HCT116 (cell line): ENCODE measurements around the gene BMP2K. TPM values are rescaled to one million over a fixed set of nuclear protein-coding genes. Genes with fewer than 3 reads are reported as not detected.

Experiments
- ATAC-seq: fragments of 200-7000 bp; cut with Tn5 transposase; 2 replicates; pipeline ENCODE4 v1.9.1; 2020; ENCODE audit warnings: mild to moderate bottlenecking, moderate library complexity
- BruUV-seq: library from RNA; stranded (reverse); fragments of 400-500 nt; replicated peaks from 2 replicates; lab custom pipeline; 2021; lab: Mats Ljungman, UMichigan
- CTCF ChIA-PET: fragments of 300-600 bp; sonication (Branson Sonifier 250); formaldehyde crosslinking; loops from one replicate; lab custom pipeline; 2021; ENCODE audit warnings: antibody characterized with exemption; lab: Charles Lee
- POLR2A ChIA-PET: fragments of 300-600, 350-600 bp; sonication (Branson Sonifier 250); formaldehyde crosslinking; loops from one replicate; lab custom pipeline; 2021; ENCODE audit warnings: antibody characterized with exemption; lab: Charles Lee
- RAD21 ChIA-PET, 2 experiments: fragments of 300-600 bp; sonication (Branson Sonifier 250); formaldehyde crosslinking; loops; one replicate each; lab custom pipeline; 2023; ENCODE audit warnings: low total read pairs in 2 of 2; ENCODE audit not compliant: uncharacterized antibody in 2 of 2, unreplicated experiment in 2 of 2, low non-redundant PET in 1 of 2; lab: Charles Lee
- DNase-seq: peaks from one replicate; pipeline ENCODE4 v3.0.0-alpha.2; 2010; ENCODE audit warnings: low read depth, low spot score
- H2AFZ ChIP-seq: fragments of 200-600 bp; shearing (Covaris generic), sonication (generic); 2 replicates; pipeline ENCODE4 v1.6.1; 2017; ENCODE audit warnings: low read depth, mixed run types, mixed read lengths, antibody characterized with exemption, low read length; ENCODE audit not compliant: poor library complexity, severe bottlenecking
- H3K27ac ChIP-seq: 2 replicates; pipeline ENCODE4 v1.5.1; 2012; ENCODE audit warnings: low read depth, low read length
- H3K27me3 ChIP-seq: fragments of 200-600 bp; sonication (generic); 2 replicates; pipeline ENCODE4 v1.6.1; 2016; ENCODE audit warnings: mixed run types, low read length, mixed read lengths; ENCODE audit not compliant: insufficient read depth
- H3K36me3 ChIP-seq, 2 experiments: fragments of 200-500 bp in 1 of 2; fragments of 200-600 bp in 1 of 2; sonication (Bioruptor generic) in 1 of 2; sonication (generic) in 1 of 2; 2 replicates each; pipeline versions ENCODE4 v1.5.1 to v1.6.1; 2014 to 2016; ENCODE audit warnings: low read length in 2 of 2, inconsistent platforms in 1 of 2, mixed read lengths in 1 of 2, mixed run types in 1 of 2; ENCODE audit not compliant: insufficient read depth in 2 of 2, control insufficient read depth in 1 of 2
- H3K4me1 ChIP-seq, 2 experiments: fragments of 200-600 bp in 1 of 2; sonication (generic) in 1 of 2; 2 replicates each; pipeline versions ENCODE4 v1.5.1 to v1.6.1; 2012 to 2017; ENCODE audit warnings: low read length in 2 of 2, inconsistent platforms in 1 of 2, mild to moderate bottlenecking in 1 of 2, mixed read lengths in 1 of 2, mixed run types in 1 of 2, moderate library complexity in 1 of 2; ENCODE audit not compliant: insufficient read depth in 2 of 2, control insufficient read depth in 1 of 2
- H3K4me2 ChIP-seq: fragments of 200-600 bp; sonication (generic); 2 replicates; pipeline ENCODE4 v1.6.1; 2017; ENCODE audit warnings: mixed run types, low read length, mixed read lengths
- H3K4me3 ChIP-seq, 2 experiments: fragments of 200-600 bp in 1 of 2; sonication (generic) in 1 of 2; replicated peaks in 1 of 2; 2 replicates each; pipeline ENCODE4 v1.5.1; 2011 to 2016; ENCODE audit warnings: low read length in 2 of 2, control low read depth in 1 of 2, low read depth in 1 of 2, mild to moderate bottlenecking in 1 of 2, mixed read lengths in 1 of 2, mixed run types in 1 of 2
- H3K79me2 ChIP-seq: fragments of 200-600 bp; sonication (generic); 2 replicates; pipeline ENCODE4 v1.6.1; 2017; ENCODE audit warnings: mild to moderate bottlenecking, mixed run types, low read length, moderate library complexity, mixed read lengths; ENCODE audit not compliant: insufficient read depth
- H3K9ac ChIP-seq: fragments of 200-600 bp; sonication (generic); 2 replicates; pipeline ENCODE4 v1.6.1; 2016; ENCODE audit warnings: low read length, mixed read lengths
- H3K9me2 ChIP-seq: fragments of 200-600 bp; sonication (generic), shearing (Covaris generic); 2 replicates; pipeline ENCODE4 v1.6.1; 2017; ENCODE audit warnings: mixed run types, mild to moderate bottlenecking, moderate library complexity; ENCODE audit not compliant: insufficient read depth
- H3K9me3 ChIP-seq, 2 experiments: fragments of 200-500 bp in 1 of 2; fragments of 200-600 bp in 1 of 2; sonication (Bioruptor generic) in 1 of 2; sonication (generic) in 1 of 2; 2 replicates each; pipeline ENCODE4 v1.6.1; 2014 to 2017; ENCODE audit warnings: low read length in 2 of 2, mixed read lengths in 2 of 2, inconsistent platforms in 1 of 2, low read depth in 1 of 2, mild to moderate bottlenecking in 1 of 2, mixed run types in 1 of 2, moderate library complexity in 1 of 2; ENCODE audit not compliant: control insufficient read depth in 1 of 2, insufficient read depth in 1 of 2
- H4K20me1 ChIP-seq: fragments of 200-600 bp; sonication (generic), shearing (Covaris generic); 2 replicates; pipeline ENCODE4 v1.6.1; 2017; ENCODE audit warnings: mixed run types, mild to moderate bottlenecking, moderate library complexity; ENCODE audit not compliant: insufficient read depth
- CBX3 ChIP-seq: IDR thresholded peaks from 2 replicates; pipeline ENCODE4 v1.6.1; 2012; ENCODE audit warnings: low read depth
- CEBPB ChIP-seq: IDR thresholded peaks from 2 replicates; pipeline ENCODE4 v1.6.1; 2012; ENCODE audit warnings: low read depth
- ELF1 ChIP-seq: IDR thresholded peaks from 2 replicates; pipeline ENCODE4 v1.6.1; 2012; ENCODE audit warnings: low read depth, borderline replicate concordance
- EZH2 ChIP-seq: fragments of 200-600 bp; sonication (generic); IDR thresholded peaks from 2 replicates; pipeline ENCODE4 v1.6.1; 2017; ENCODE audit warnings: antibody characterized with exemption, mixed run types
- EZH2phosphoT487 ChIP-seq: fragments of 200-600 bp; IDR thresholded peaks from 2 replicates; pipeline ENCODE4 v1.6.1; 2018; ENCODE audit warnings: antibody characterized with exemption, borderline replicate concordance
- JUND ChIP-seq: IDR thresholded peaks from 2 replicates; pipeline ENCODE4 v1.6.1; 2012
- POLR2A ChIP-seq: IDR thresholded peaks from 2 replicates; pipeline ENCODE4 v1.7.0; 2011; ENCODE audit warnings: borderline replicate concordance; ENCODE audit not compliant: insufficient read depth, insufficient read length; ENCODE audit errors: extremely low read depth
- POLR2AphosphoS5 ChIP-seq: IDR thresholded peaks from 2 replicates; pipeline ENCODE4 v1.6.1; 2011; ENCODE audit warnings: mild to moderate bottlenecking, low read depth, low read length, moderate library complexity
- RAD21 ChIP-seq: IDR thresholded peaks from 2 replicates; pipeline ENCODE4 v1.6.1; 2012; ENCODE audit warnings: low read depth, mild to moderate bottlenecking
- SIN3A ChIP-seq: IDR thresholded peaks from 2 replicates; pipeline ENCODE4 v1.6.1; 2012; ENCODE audit warnings: low read depth
- SP1 ChIP-seq: IDR thresholded peaks from 2 replicates; pipeline ENCODE4 v1.6.1; 2012; ENCODE audit warnings: low read depth
- SRF ChIP-seq: IDR thresholded peaks from 2 replicates; pipeline ENCODE4 v1.6.1; 2012; ENCODE audit warnings: low read depth
- TCF7L2 ChIP-seq: IDR thresholded peaks from 2 replicates; pipeline ENCODE4 v1.7.0; 2011; ENCODE audit warnings: borderline replicate concordance, inconsistent platforms; ENCODE audit not compliant: insufficient read depth, insufficient read length; ENCODE audit errors: extremely low read depth
- YY1 ChIP-seq: IDR thresholded peaks from 2 replicates; pipeline ENCODE4 v1.6.1; 2011; ENCODE audit warnings: low read length, low read depth, moderate library complexity, mild to moderate bottlenecking; ENCODE audit not compliant: insufficient replicate concordance; ENCODE audit errors: extremely low read depth
- ZFX ChIP-seq: fragments of 450-650 bp; IDR thresholded peaks from 2 replicates; pipeline ENCODE4 v1.6.1; 2017
- intact Hi-C: fragments of 100-400 bp; cut with micrococcal nuclease; formaldehyde crosslinking; loops from 2 replicates; pipeline ENCODE4 v1.10.0; 2022
- total RNA-seq: library from RNA; stranded (reverse); gene quantifications from one replicate; pipeline ENCODE4 v1.2.1, GENCODE V29; 2021; ENCODE audit not compliant: unreplicated experiment
- TF ChIP-seq, protein P1 (sequence below), 3 experiments: fragments of 200-600 bp in 1 of 3; sonication (generic) in 1 of 3; IDR thresholded peaks in 2 of 3; conservative IDR thresholded peaks in 1 of 3; 2 replicates each; pipeline ENCODE4 v1.5.1; 2012 to 2017; ENCODE audit warnings: low read depth in 2 of 3, low read length in 2 of 3, antibody characterized with exemption in 1 of 3, borderline replicate concordance in 1 of 3, control low read depth in 1 of 3, mild to moderate bottlenecking in 1 of 3, mixed read lengths in 1 of 3, mixed run types in 1 of 3, moderate library complexity in 1 of 3; ENCODE audit not compliant: insufficient read depth in 1 of 3
- TF ChIP-seq, protein P2 (sequence below): IDR thresholded peaks from 2 replicates; pipeline ENCODE4 v1.6.1; 2012
- TF ChIP-seq, protein P3 (sequence below): IDR thresholded peaks from 2 replicates; pipeline ENCODE4 v1.6.1; 2012; ENCODE audit warnings: low read depth
- TF ChIP-seq, protein P4 (sequence below): IDR thresholded peaks from 2 replicates; pipeline ENCODE4 v1.6.1; 2011; ENCODE audit warnings: mild to moderate bottlenecking, low read length, moderate library complexity; ENCODE audit not compliant: insufficient replicate concordance; ENCODE audit errors: extremely low read depth

BMP2K gene
- total RNA-seq, 1 experiment from 2014 or later: 27.7 TPM

DNA sequence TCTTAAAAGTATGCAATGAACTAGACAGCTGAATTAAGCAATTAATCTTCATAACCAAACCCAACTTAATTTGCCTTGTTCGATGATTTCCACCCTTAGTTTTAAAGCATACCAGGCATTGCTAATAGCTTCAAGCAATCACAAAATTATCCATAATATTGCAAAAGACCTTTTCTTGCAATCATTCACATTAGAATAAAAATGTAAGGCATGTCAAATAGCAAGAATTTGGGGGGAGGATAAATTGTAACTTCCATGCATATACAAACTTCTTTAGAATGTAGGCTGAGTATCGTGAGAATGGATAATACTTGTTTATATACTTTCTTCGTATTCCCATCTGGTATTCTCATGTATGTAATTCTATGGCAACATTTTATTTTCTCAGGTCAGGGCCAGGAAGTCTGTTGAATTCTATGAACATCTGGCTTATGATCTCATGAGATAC, 28.7 kb upstream of the BMP2K start:
- DNase-seq (no peak), ATAC-seq (no peak)
- H3K9ac ChIP-seq: no peak overlapping the region
- H3K9me2 ChIP-seq: no peaks in the 10 kb centered on the region
- no peak overlapping the region for H2AFZ ChIP-seq
- H3K4me1 ChIP-seq: no peaks in the 10 kb centered on the region
- no peaks in the 10 kb centered on the region for H3K36me3 ChIP-seq
- ChIA-PET RAD21 (no interaction called here), POLR2A (no interaction called here), CTCF (interaction anchor here (0.7 to 1.2 kb wide), 2 partner anchors 9 to 12 kb away, joined by 3 read pairs; no protein-coding TSS in a partner anchor)
- no peaks in the 10 kb centered on the region for H3K27me3 ChIP-seq
- H4K20me1 ChIP-seq: no peaks in the 10 kb centered on the region
- H3K27ac ChIP-seq: no peak overlapping the region
- TF ChIP-seq SRF (no peak), ELF1 (no peak), YY1 (no peak), EZH2 (no peak), EZH2phosphoT487 (no peak), CEBPB (no peak), SIN3A (no peak), POLR2AphosphoS5 (no peak), POLR2A (no peak), TCF7L2 (no peak), SP1 (no peak), JUND (no peak), ZFX (no peak), RAD21 (no peak), CBX3 (no peak)
- TF ChIP-seq, protein P1, sequence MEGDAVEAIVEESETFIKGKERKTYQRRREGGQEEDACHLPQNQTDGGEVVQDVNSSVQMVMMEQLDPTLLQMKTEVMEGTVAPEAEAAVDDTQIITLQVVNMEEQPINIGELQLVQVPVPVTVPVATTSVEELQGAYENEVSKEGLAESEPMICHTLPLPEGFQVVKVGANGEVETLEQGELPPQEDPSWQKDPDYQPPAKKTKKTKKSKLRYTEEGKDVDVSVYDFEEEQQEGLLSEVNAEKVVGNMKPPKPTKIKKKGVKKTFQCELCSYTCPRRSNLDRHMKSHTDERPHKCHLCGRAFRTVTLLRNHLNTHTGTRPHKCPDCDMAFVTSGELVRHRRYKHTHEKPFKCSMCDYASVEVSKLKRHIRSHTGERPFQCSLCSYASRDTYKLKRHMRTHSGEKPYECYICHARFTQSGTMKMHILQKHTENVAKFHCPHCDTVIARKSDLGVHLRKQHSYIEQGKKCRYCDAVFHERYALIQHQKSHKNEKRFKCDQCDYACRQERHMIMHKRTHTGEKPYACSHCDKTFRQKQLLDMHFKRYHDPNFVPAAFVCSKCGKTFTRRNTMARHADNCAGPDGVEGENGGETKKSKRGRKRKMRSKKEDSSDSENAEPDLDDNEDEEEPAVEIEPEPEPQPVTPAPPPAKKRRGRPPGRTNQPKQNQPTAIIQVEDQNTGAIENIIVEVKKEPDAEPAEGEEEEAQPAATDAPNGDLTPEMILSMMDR (IDR thresholded peaks at IDR 0.05 in 2 of 3, conservative IDR thresholded peaks at IDR 0.05 in 1 of 3; ENCODE audit: borderline replicate concordance in 1 of 3, insufficient read depth in 1 of 3, low read depth in 2 of 3, low read length in 2 of 3): no peak
- TF ChIP-seq, protein P2, sequence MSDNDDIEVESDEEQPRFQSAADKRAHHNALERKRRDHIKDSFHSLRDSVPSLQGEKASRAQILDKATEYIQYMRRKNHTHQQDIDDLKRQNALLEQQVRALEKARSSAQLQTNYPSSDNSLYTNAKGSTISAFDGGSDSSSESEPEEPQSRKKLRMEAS: no peak
- TF ChIP-seq, protein P3, sequence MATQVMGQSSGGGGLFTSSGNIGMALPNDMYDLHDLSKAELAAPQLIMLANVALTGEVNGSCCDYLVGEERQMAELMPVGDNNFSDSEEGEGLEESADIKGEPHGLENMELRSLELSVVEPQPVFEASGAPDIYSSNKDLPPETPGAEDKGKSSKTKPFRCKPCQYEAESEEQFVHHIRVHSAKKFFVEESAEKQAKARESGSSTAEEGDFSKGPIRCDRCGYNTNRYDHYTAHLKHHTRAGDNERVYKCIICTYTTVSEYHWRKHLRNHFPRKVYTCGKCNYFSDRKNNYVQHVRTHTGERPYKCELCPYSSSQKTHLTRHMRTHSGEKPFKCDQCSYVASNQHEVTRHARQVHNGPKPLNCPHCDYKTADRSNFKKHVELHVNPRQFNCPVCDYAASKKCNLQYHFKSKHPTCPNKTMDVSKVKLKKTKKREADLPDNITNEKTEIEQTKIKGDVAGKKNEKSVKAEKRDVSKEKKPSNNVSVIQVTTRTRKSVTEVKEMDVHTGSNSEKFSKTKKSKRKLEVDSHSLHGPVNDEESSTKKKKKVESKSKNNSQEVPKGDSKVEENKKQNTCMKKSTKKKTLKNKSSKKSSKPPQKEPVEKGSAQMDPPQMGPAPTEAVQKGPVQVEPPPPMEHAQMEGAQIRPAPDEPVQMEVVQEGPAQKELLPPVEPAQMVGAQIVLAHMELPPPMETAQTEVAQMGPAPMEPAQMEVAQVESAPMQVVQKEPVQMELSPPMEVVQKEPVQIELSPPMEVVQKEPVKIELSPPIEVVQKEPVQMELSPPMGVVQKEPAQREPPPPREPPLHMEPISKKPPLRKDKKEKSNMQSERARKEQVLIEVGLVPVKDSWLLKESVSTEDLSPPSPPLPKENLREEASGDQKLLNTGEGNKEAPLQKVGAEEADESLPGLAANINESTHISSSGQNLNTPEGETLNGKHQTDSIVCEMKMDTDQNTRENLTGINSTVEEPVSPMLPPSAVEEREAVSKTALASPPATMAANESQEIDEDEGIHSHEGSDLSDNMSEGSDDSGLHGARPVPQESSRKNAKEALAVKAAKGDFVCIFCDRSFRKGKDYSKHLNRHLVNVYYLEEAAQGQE: no peak
- TF ChIP-seq, protein P4, sequence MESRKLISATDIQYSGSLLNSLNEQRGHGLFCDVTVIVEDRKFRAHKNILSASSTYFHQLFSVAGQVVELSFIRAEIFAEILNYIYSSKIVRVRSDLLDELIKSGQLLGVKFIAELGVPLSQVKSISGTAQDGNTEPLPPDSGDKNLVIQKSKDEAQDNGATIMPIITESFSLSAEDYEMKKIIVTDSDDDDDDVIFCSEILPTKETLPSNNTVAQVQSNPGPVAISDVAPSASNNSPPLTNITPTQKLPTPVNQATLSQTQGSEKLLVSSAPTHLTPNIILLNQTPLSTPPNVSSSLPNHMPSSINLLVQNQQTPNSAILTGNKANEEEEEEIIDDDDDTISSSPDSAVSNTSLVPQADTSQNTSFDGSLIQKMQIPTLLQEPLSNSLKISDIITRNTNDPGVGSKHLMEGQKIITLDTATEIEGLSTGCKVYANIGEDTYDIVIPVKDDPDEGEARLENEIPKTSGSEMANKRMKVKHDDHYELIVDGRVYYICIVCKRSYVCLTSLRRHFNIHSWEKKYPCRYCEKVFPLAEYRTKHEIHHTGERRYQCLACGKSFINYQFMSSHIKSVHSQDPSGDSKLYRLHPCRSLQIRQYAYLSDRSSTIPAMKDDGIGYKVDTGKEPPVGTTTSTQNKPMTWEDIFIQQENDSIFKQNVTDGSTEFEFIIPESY: no peak
- no peak overlapping the region for H3K4me3 ChIP-seq
- H3K79me2 ChIP-seq: no peaks in the 10 kb centered on the region
- no TSS peak for BruUV-seq
- intact Hi-C loops: no loop called here
- no peaks in the 10 kb centered on the region for H3K9me3 ChIP-seq
- H3K4me2 ChIP-seq: no peak overlapping the region
